NCI-H510A (cell line): ENCODE data around the gene B4GALNT3.

ENCODE experiments used
- DNase-seq: peaks from one replicate; lab custom pipeline; 2025; lab: John Stamatoyannopoulos, UW

B4GALNT3 gene

DNA sequence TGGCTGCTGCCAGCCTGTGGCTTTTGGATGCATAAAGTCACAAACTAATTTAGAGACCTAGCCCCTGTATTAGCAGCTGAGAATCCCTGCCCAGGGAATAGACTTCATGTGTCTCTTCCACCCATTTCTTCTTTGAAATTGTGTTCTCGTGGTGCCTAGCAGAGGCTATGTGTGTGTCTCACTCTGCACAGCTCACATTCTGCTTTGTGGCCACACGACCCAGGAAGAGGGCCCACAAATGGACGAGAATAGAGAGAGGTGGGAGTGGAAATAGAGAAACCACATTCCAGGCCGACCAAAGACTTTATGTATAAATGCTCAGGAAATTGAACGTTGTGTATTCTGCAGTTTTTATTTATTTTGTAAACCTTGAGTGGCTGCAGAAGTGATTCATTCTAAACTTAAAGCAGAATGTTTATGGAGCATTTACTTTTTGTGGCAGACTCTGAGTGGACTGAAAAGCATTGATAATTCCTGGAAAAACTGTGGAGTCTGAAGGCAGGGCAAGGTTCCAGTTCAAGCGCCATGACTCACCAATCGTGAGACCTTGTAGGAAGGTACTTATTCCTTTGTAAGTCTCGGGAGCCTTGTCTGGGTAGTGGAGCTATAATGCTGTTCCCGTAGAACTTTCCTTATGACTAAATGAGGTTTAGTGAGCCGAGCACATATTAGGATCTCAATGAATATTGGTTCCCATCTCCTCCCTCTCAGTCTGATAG is 9.1 kb downstream of the B4GALNT3 start:
- no peak for DNase-seq

DNA sequence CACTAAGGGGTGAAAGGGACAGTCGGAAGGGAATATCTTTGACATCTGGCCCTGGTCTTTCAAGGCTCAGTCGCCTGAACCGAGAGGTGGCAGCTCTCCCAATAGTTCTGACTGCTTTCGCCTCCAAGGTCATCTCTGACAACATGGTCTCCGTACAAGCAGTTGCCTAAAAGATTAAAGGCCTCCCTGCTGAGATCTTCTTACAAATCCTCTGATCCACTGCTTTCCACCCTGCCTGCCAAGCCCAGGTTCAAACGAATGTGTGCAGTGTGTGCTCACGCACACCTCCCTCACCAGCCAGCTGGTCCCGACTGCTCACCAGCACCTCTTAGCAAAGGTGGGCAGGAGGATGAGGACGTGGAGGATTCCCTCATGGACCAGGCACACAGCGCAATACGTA is 10.4 kb downstream of the B4GALNT3 start:
- no peak for DNase-seq

GRCh38 chr12:473198-473597 is 13.5 kb downstream of the B4GALNT3 start:
- no peak for DNase-seq

- DNase-seq = no peak
Observed at GRCh38 chr12:473863-474577, 14.3 kb downstream of the B4GALNT3 start.

DNA sequence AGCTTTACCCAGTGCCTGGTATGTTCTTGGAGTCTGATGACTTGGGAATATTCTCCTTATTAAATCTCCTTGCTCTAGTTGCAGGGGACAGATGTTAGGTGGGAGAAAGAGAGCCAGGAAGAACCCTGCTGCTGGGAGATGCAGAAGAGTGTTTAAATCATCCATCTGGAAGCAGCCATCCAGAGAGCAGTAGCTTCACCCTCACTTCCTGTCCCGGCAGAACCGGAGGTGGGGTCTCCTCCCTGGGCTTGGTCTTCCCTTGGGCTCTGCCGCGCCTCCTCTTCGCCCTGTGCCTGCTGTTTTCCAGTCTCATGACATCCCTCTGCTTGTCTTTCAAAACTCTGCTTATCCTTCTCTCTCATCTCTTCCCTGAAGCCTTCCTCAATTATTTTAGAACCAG is 15.5 kb downstream of the B4GALNT3 start:
- no peak for DNase-seq

- no peak for DNase-seq
Observed at GRCh38 chr12:479161-479560, 19.4 kb downstream of the B4GALNT3 start.

DNA sequence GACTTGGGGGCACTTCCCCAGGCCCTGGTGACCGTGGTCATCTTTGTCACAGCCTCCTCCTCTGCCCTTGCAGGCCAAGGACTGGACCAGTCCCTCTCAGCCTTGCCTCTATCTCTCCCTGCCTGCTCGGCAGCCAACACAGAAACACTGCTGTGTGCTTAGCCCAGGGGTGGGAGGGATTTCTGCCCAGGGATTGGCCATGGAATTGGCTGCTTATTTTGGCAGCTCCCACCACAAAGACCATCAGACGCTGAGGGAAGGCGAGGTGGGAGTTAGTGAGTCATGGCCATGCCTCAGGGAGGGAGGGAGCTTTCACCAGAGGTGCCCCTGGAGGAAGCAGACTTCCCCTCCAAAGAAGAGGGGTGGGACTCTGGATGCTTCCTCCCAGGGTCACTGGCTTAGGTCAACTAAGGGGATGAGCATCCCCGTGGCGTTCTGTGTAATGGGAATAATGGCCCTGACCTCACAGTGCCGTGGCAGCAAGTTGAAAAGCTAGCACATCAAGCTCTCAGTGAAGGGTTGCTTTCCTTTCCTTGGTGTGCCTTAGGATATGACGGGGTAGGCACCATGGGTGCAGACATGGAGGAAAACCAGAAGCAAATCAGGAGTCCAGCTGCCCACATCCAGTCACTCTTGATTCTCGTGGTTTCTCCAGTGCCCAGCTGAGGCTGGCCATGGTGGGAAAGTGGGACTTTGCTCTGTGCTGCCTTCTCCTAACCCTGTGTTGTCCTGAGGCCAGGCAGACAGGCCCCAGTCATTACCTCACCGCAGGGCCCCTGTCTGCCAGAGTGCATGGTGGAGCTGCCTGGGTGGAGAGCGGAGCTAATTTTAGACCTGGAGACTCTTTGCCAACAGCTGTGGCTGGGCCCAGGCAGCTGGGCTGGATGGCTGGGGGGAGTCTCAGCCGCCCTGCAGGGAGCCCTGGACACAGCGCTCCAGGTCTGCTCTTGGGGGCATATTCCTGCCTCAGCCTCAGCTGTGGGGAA is 21.4 kb downstream of the B4GALNT3 start:
- DNase-seq = peak; percentile 46

GRCh38 chr12:482061-482460 is 22.3 kb downstream of the B4GALNT3 start:
- DNase-seq = no peak

DNA sequence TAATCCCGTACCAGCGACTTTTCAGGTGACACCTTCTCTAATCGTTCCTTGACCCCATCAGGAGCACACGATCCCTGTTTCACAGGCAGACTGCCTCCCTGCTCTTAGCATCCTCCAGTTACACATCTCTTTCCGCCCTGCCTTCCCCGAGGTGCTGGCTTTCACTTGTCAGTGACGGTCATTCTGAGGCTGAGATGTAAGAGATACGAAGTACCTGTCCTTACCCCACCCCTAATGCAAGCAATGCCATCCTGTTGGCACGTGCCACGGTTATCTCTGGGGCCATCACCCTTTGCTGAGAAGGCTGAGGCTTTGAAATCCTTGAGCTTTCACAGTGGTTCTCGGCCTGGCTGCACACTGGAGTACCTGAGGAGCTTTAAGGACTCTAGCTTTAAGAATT is 24.4 kb downstream of the B4GALNT3 start:
- DNase-seq = no peak

DNA sequence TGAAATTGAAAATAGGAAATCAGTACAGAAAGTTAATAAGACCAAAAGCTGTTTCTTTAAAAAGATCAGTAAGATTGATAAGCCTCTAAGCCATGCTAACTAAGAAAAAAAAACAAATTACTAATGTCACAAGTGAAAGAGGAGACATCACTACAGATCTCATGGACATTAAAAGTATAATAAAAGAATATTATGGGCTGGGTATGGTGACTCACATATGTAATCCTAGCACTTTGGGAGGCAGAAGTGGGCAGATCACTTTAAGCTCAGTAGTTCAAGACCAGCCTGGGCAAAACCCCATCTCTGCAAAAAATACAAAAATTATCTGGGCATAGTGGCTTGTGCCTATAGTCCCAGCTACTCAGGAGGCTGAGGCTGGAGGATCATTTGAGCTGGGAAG is 30.5 kb downstream of the B4GALNT3 start:
- no peak for DNase-seq

DNA sequence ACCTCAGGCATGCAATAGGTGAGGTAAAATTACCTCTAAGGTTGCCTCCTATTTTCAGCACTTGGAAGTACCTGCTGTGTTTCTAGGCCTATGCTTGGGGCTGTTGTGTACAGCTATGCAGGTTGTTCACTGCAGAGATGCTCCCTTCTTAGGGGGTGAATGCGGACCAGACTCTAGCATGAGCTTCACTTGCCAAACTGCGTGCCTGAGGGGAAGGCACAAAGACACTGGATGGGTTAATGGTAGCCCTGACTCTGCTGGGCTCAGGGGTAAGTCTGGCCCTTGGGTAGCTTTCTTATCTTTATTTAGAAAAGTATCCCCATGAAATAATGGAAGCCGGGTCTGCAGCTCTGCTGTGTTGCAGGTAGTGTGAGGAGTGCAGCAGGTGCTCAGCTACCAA is 35.7 kb downstream of the B4GALNT3 start:
- DNase-seq = no peak

GRCh38 chr12:496736-497135 is 37.0 kb downstream of the B4GALNT3 start:
- DNase-seq = no peak

GRCh38 chr12:497501-498160 is 37.9 kb downstream of the B4GALNT3 start:
- DNase-seq = no peak

GRCh38 chr12:499837-500458 is 40.2 kb downstream of the B4GALNT3 start:
- DNase-seq = no peak

DNA sequence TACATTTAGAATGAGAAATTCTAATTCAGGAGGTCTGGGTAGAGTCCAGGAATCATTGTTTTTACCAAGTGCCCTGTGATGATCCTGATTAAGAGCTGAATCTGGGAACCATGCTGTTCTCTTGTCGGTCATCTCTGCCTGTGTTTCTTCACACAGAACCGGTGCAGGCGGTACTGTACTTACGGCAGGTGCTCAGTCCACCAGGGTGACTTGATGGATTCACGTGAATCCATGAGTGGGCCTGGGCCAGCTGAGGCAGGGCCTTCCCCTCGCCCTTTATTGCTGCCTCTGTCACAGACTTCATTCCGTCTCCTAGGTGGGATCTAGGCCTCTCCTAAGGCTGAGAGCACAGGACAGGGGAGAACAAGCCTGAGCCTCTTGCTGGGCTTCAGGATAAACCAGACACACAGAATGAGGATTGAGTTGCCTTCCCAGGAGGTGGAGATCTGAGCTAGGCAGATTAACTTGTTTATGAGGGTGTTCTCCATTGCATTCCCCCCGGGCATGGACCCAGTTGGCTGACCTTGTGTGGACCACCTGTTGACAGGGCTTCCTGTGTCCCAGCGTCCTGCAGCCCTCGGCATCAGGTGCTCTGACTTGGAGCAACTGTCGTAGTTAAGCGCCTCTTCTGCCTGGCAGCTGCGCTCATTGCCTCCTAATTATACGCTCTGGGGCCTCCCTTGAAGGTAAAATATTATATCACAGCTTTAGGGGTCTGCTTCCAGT is 42.1 kb downstream of the B4GALNT3 start:
- no peak for DNase-seq

DNA sequence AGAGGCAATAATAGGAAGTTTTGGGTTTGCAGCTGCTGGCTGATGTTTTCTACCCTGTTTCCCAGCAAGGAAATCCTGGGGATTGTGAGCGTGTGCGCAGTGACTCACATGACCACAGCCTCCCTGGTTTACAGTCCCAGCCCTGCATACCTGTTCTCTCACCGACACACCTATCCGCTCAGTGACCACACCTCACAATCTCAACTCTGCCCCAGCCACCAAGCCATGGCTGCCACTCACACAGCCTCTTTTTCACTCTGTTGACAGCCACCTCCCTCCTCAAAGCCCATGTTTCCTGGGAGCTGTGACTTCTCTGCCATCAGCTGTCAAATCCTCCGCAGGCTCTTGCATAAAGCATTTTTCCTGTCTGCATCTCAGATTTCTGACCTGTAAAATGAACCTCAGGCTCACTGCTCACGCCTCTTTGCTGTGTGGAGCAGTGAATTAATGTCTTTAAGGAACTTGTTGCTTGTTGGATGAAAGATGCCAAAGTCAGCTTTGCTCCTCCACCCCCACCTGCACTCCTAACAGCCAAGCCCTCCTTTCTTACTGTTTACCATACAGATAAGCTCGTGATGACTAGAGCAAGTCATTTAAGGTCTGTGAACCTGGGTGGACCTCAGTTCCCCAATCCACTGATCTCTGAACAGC is 43.5 kb downstream of the B4GALNT3 start:
- peak; percentile 39 for DNase-seq

DNA sequence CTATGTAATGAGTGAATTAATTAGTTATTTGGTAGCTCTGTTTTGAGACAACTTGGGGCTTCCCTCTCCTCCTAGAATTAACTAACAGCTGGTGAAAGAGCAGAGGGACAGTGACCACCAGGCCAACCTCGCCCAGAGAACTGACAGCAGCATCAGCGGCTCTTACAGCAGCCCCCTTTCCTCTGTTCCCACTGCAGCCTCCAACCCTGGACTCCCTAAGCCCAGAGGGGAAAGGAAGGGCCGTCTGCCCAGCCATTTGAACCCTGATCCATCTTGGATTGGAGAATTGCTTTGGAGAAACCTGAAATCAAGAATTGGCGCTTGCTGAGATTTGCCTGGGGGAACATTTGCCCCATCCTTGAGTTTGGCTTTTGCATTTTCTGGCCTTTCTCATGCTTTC is 45.5 kb downstream of the B4GALNT3 start:
- DNase-seq = no peak

DNA sequence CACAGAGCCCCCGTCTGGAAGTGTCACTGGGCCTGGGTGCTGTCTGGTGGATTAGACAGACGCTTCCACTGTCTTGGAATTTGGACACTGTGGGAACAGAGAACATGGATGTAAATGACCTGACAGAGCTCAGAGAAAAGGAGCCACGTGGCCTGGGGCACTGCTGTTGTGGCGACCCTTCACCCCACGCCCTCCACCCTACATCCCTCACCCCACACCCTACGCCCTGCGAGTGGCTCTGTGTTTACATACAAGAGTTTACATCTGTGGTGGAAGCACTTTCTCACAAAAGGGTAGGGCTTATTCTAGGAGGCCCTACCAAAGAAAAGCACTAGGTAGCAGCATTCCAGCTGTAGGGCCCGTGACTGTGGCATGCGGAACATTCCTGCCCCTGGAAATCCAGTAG is 47.7 kb downstream of the B4GALNT3 start:
- no peak for DNase-seq

- DNase-seq = no peak
Observed at GRCh38 chr12:508145-508544, 48.4 kb downstream of the B4GALNT3 start.

GRCh38 chr12:508795-509194 is 49.1 kb downstream of the B4GALNT3 start:
- peak; percentile 82 for DNase-seq
